G401.6 (cell line): ENCODE data around the gene GOLGA1.

Experiments
- FAIRE-seq: peaks from 2 replicates; lab custom pipeline; 2012; peaks lifted over from hg19 to GRCh38; lab: Jason Lieb, UNC

GOLGA1 gene

DNA sequence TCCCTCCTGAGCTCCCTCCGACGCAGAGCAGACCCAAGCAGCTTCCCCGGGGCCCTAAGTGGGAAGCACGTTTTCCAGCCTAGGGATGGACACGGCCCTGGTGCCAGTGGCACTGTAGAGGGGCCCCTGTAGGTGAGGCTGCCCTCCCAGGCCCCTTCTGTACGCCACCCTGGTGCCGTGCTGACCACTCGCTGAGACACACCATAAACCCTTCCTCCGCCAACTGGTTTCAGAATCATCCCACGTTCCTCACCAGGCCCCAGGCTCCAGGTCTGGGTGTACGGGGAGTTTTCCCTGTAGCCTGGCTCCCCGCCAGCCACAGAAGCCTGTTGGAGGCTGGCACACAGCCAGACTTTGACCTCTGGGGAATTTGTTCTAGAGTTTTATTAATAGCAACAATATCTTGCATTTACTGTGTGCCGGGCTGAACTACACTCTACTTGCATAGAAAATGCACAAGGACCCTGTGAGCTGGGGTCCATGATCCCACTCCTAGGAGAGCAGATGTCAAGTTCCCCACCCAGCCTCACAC, 105.8 kb downstream of the GOLGA1 start:
- FAIRE-seq, result no peak

- no peak for FAIRE-seq
Measured at GRCh38 chr9:124834591-124834990, 106.3 kb downstream of the GOLGA1 start.

GRCh38 chr9:124831642-124832364, 109.1 kb downstream of the GOLGA1 start:
- FAIRE-seq, result no peak

DNA sequence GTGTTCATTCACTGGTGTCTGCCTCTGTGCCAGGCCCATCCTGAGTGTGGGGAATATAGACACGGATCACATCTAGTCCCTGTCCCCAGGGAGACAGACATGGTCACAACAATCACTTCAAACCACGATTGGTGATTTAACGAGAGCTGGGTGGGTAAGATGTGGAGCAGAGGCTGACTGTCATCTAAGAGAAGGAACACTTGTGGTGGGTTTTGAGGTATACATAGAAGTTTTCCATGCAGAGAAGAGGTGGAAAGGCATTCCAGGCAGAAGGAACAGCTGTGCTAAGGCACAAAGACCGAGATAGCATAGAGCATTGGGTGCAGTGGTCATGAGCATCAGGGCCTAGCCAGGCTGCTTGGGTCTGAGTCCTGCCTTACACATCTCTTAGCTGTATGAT, 110.3 kb downstream of the GOLGA1 start:
- FAIRE-seq, result no peak

- no peak for FAIRE-seq
Measured at GRCh38 chr9:124829334-124829669, 111.6 kb downstream of the GOLGA1 start.

GRCh38 chr9:124828489-124829333, 112.2 kb downstream of the GOLGA1 start:
- FAIRE-seq, result no peak
